HG03045 (cell line): ENCODE data around the gene NAPB.

Experiments used
- ATAC-seq: cut with Tn5 transposase; IDR thresholded peaks from one replicate; pipeline ENCODE4 v1.9.1; 2021; ENCODE audit warnings: mild to moderate bottlenecking, moderate library complexity; ENCODE audit not compliant: unreplicated experiment

NAPB gene

DNA sequence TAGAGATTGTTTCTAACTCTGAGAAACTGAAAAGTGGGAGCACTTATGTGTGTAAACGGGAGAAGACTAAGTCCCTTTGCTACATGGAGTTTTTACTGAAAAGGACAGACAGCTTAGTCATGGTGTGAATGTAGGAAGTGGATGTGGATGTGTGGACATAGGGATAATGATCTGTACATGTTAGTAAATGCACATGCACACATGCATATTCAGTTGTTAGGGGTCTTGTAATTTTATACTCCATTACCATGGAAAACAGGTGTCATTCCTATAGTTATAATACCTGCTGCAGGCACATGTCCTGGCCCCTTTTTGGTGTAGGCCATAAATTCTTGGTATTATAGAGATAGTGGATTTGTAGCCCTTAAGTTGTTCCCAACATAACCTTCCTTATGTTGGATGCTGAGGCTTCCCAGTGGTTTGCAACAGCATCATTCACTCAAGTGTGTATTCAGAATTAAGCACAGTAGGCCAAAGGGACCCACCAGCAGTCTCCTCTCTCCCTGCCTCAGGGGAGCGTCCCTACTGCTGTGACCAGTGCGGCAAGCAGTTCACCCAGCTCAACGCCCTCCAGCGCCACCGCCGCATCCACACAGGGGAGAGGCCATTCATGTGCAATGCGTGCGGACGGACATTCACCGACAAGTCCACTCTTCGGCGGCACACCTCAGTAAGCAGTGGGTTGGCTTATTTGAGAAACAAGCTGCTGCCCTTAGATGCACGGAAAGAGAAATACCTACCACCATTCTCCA, 52.0 kb downstream of the NAPB start:
- ATAC-seq: no peak

DNA sequence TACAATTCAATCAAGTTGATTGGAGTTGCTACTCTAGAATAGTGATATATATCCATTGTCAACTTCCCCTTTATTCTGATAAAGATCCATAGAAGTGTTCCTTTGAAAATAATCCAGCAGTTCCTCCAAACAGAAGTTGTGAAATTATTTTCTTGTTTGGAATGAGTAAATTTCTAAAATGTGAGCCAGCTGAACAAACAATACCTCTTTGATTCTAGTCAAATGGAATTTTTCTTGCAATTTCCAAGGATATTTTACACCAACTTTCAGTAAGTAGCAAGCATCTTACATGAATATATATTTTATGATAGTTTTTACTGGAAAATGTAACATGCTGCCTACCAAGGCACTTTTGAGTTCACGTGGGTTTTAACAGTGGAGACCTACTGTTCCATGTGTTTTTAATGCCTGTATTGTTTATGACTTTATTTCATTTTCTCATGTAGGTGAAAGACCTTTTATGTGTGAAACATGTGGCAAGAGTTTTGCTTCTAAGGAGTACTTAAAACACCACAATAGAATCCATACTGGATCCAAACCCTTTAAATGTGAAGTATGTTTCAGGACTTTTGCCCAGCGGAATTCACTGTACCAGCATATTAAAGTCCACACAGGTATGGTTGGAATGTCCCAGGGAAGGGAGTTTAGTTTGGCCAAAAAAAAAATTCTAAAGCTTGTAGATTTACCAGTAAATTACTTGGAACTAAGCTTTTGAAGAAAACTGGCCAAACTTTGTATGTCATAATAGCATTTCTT, 52.8 kb downstream of the NAPB start:
- no peak for ATAC-seq

DNA sequence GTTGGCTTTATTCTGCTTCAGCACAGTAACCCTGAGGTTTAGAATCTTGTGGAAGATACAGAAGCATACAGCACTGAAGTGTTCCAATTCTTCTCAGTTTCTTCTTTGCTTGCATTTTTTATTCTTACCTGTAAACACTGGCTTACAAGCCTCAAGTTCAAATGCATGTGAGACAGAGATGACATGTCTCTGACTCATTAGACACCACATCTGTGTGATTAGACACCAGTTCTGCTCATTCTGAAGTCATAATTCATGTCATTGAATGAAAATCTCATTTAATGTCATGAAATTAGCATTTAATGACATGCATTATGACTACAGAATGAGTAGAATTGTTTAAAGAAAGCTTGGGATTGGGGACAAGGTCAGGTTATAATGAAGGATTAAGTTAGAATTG, 53.5 kb downstream of the NAPB start:
- no peak for ATAC-seq

DNA sequence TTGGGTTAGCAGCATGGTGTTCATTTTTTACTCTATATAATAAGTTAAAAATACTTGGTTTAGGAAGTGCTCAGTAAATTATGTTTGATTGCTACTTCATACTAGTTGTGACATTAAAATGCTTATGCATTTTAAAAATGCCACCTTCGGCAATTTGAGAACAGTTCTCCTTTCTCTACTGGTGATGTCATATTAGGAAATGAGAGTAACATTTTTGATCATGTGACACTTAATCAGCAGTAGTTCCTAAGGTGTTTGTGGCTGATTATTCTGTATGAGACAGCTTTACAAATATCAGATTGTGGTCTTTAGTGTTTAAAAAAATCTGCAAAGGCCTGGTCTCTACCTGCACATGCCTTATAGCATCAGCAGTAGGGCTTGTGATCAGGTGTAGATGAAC, 54.9 kb downstream of the NAPB start:
- ATAC-seq: no peak

DNA sequence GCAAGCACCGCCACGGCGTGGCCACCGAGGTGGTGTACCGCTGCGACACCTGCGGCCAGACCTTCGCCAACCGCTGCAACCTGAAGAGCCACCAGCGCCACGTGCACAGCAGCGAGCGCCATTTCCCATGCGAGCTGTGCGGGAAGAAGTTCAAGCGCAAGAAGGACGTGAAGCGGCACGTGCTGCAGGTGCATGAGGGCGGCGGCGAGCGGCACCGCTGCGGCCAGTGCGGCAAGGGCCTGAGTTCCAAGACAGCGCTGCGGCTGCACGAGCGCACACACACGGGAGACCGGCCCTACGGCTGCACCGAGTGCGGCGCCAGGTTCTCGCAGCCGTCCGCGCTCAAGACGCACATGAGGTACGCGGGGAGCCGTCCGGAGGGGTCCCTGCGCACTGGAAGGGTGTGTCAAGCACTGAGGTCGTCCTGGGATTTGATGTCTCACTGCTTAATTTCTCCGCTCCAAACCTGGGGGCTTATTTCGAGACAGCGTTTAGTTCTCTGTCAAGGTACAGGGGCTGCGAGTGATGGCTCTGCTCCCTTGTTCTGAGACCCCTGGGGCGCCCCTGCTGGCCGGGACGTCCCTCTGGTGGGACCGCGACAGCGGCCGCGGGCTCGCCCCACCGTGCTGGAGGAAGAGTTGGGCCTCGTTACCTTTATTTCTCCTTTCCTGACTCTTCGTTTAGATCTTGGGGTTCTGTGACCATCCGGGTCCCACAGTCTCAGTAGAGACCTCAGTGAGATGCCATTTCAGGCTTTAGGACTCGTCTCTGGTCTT, 55.7 kb downstream of the NAPB start:
- no peak for ATAC-seq

DNA sequence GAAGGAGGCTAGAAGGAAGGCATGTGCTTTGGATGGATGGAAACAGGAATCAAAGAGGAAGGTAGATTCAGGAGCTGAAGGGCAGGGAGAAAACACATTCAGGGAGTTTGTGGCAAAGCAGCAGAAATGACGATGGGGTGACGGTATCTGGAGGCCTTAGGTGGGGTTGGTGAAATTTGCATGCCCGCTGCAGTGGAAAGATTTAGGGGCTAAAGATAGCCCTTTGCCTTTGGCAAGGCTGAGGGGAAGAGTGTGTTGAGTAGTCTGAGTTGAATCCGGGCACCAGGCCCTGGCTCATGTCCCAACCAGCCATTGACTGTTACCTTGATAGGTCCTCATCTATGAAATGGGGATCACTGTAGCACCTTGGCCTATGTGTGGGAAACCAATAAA, 58.0 kb downstream of the NAPB start:
- ATAC-seq: no peak

DNA sequence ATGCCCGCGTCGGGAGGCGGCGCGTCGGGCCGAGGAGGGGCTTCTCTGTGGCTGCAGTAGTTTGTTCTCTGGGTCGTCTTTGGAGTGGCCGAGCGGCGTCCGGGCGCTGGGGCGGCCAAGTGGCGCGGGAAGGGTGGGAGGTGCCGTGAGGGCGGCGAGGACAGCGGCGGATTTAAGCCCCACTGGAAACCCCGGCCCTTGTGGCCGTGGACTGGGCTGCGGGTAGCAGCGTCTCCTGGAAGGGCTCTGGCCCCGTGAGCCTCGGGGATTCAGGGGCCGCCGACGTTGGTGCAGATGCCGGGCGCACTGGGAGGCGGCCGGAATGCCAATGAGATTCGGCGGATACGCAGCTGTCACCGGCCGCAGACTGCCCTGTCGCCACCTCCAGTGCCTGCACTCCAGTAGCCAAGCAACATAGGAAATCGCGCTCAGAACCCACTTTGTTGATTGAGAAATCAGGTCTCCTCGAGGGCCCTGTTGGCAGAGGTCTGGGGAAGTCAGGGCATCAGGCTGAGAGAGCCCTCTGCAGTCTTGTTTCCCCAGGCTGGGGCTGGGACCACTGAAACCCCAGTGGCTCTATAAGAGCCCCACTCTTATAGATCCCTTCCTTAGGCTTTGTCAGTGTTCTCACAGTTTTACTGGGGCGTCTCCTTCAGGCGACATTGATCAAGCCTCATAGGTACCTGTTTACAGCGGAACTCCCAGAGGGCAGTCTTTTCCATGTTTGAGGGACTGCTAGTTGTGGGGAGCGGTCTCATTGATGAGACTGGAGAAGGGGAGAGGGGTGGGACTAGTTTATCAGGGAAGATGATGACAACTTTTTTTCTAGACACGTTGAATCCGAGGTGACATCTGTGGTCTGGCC, 58.7 kb downstream of the NAPB start:
- peak; percentile 5 for ATAC-seq

DNA sequence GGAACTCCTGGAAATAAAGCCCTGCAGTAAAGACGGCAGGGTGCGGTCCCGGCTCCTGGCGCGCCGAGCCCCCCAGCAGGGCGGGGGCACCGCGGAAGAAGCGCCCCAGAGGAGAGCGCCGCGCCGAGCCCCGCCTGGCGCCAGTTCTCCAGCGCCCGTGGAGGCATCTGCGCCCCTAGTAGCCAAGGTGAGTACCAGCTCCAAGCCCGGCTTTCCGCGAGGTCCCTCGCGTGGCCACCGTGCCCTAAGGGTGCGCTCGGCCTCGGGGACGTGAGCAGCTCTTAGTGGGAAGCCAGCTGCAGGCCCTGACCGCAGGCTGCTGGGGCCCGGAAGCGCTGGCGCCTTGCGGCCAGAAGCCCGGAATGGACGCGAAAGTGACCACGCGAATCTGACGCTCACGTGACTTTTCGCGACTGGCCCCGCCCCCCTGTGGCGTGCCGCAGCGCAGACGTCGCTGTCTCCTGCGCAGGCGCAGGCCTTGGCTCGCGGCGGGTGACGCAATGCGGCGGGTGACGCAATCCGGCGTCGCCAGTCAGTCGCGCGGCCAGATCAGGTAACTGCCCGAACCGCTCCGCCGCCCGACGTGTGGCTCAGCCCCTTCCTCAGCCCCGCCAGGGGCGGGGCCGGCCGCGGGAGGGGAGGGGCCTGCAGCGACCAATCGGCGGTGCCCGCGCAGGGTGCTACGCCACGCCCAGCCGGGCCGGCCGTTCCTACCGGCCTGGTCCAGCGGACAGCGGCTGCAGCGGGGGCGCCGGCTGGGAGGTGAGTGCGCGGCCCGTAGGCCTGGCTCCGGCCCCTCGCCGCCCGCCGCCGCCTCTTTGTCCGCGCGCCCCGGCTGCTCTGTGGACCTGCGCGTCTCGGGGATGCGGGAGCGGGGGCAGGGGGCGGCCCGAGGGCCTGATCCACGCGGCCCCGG, 59.6 kb downstream of the NAPB start, which contains the start of gene GZF1:
TSS of gene GZF1 (plus strand) at position 707 of the 916 bp plus-strand sequence. CDS start 2,202 bp downstream, outside the sequence.
- peak; percentile 73 for ATAC-seq

DNA sequence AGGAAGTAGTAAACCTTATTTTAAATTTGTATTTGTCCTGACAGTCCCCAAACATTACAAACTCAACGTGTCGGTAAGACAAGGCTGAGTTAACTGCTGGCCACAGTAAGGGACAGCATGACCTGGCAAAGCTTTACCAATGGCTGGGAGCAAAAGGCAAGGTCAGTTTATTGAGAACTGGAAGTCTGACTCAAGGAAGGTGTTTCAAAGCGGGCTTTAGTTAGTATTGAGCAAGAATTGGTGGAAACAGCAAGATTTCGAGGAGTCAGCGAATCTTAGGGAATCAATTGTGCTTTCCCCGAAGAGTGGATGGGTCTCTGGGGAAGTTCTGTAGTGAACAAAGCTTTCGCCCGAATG, 60.2 kb downstream of the NAPB start:
- no peak for ATAC-seq

DNA sequence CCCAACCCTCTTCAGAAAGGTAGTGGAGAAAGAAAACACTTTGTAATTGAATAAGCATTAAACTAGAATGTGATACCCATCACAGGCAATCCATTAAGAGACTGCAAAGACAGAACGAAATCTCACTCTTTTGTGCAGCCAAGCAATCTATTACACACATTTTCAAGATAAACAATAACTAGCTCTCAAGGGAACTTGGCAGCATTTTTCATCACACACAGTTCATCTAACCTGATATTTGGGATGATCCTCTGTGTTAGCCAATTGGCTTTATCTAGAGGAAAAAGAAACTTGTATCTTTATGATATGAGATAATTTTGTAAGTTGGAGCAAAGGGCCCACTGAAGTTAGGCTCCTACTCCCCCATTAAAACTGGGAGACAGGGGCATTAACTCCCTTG, 60.8 kb downstream of the NAPB start:
- no peak for ATAC-seq

DNA sequence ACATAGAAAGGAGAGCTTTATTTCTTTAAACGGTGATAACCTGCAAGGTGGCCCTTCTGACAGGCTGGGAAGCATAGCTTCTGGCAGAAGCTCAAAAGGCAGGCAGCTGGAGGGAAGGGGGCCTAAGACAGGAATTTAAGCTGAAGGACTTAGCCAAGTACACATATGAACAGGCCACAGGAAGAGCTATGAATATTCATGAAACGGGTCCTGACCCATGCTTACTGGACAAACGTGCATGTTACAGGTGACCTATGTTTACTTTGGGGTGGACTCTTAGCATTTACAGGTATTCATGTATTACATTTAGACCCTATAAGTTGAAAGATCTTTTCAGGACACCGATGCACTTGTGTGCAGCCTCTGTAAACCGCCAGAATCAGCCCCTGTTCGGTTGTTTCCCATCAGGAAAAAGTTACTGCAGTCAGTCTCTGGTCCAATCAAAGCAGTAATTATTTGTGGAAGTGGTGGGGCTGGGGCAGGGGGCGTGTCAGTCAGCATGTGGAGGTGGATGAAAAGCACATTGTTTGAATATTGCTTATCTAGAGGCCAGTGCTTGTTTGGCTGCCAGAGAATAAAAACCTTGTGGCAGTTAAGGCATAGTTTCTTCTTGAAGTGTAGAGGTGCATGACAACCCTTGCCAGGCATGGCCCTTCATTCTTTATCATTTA, 62.2 kb downstream of the NAPB start:
- no peak for ATAC-seq

DNA sequence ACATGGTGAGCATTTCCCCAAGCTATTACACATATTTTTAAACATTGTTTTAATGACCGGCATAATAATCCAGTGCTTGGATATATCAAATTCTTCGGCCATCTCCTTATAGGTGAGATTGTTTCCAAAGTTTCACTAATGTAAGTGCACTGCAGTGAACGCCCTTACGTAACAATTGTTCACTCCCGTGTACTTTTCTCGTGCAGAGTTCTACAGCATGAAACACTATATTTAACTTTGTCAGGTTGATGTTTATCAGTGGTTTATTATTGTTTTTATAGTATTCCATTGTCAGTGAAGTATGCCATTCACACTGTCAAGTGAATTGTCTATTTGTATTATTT, 62.8 kb downstream of the NAPB start:
- no peak for ATAC-seq

DNA sequence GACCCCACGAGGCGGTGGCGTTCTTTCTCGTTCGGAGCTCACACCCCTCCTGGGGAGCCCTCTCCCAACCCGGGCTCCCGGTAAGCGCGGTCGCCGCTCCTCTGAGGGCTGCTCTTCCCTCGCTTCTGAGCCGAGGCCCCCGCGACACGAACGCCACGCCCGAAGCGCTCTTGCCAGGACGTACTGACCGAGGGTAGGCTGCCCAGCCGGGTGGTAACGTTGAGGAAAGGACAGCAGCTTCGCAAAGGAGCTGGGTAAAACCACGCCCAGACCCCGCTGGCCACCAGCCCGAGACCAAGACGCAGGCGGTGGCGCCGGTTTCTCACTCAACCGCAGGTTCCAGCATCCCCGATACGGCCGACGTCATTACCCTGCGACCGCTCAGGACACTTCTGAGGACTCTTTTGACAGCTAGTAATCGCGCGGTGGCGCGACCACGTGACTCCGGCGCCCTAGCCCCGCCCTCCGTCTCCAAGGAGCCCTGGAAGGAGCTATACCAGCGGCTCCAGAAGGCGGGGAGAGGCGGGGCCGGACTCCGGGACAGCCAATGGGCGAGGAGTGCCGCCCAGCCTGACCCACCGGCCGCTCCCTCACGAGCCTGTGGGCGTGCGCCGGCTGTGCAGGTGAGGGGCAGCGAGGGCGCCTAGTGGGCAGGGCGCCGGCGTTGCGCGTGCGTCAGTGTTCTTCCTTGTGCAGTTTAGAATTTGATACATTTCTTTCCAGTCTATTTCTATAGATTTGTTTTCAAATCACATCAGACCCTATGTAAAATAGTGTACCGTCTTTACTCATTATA, 63.3 kb downstream of the NAPB start:
- peak; percentile 74 for ATAC-seq

DNA sequence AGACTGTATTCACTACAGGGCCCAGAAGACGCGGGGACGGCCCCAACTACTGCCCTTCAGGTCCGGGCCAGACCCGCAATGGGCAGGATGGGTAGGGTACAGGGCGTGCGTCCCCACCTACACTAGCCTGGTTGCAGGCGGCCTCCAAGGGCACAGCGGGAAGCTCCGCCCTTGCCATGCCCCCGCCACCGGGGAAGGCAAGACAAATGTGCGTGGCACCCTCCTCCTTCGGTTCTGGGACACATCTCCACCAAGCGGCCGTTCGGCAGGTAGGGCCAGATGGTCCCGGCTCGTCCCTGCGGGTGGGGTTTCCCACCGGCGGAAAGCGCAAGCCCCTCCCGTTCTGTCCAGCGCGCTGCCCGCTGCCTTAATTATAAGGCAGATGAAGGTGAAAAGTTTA, 65.1 kb downstream of the NAPB start:
- ATAC-seq: no peak

DNA sequence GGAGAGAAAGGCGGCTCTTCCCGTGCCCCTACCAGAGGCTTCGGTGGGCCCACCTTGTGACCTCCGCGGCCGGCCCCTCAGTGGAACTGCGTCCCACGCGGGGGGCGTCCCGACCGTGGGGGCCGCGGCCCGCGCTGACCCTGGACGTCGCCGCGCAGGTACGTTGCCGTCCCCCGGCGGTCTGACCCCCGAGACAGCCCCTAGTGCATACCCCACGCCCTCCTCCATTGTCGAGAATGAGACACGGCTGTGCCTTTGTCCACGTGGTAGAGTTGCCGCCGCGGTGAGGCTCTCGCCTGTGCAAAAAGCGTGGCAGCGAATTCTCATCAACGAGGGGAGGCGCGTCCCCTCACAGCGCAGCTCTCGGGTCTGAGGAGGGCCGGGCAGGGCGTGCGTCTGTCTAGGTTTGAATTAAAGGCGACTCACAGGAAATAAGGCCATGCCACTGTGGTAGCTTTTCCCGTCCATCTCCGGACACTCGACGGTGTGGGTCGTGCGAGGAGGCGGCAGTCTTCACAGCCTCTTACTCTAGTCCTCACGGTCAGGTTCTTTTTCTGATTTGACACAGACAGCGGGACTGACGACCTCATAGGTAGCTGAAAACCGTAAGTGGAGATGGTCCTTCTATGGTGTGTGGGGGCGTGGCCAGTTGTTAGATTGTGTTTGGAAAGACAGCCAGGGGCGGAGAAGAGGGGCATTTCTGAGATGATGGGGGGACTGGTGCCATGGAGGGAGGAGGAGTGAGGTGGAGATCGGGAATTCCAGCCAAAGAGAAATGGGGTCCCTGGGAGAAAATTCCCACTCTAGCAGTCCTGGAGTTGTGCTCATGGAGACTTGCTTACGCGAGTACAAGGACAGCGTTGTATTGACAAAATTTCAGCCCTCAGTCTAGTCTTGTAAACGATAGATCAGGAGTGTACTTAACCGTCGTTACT, 70.1 kb downstream of the NAPB start:
- peak; percentile 34 for ATAC-seq

DNA sequence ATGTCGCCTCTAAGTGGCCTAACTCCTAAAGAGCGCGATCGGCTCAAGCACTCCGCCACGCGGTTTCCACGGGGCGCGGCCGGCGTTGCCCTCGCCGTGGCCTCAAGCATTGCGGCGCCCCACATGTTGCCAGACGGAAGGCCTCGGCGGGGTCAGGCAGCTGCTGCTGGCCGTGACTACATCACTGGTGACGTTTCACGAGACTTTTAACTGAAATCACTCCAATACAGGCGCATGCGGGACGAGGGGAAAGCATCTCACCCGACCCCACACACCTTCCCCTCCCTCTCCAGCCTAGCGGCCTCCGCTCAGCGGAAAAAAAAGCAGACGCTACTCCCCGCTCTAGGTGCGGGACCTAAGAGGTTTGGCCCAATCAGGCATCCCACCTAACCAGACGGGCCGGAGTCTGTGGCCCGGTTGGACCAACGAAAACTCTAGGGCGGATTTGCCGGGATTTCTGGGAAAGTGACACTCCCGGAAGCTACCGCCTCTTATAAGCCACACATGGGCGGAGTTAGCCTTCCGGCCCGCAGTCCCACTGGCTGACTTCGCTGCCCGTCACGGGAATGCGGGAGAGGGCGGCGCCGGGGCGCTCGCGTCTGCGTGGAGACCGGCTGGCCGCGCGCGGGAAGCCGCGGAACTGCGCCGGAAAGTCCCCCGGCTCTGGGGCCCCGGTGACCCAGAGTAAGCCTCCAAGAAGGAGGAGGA, 70.9 kb downstream of the NAPB start, which contains the start of gene NXT1:
TSS of gene NXT1 (plus strand) at position 596 of the 708 bp plus-strand sequence. CDS start 3,251 bp downstream, outside the sequence.
- peak; percentile 85 for ATAC-seq
